ENCODE results near the gene BSDC1. TPM values are rescaled to one million over a fixed set of nuclear protein-coding genes. Genes with fewer than 3 reads are reported as not detected.

The BSDC1 gene
- total and polyA plus RNA-seq, 11 donors = 25.1 to 53.2 (median 44.5) TPM

- peaks cover 5 to 55% (median 22%) of the 10 kb centered on the region in 12 donors for H3K4me1 ChIP-seq
- intact Hi-C loops (cut with DNase I) = loop anchor here in 2 of 10 donors (2.0 to 10.0 kb wide), 2 partner anchors 14 to 112 kb away; partner anchors contain the start of genes EIF3I (in 1 of the 2) and TMEM234 (in 1 of the 2)
- no peaks in the 10 kb centered on the region for H3K9me3 ChIP-seq
- H3K27me3 ChIP-seq = peaks cover 0 to 5% (median 0%) of the 10 kb centered on the region in 9 donors
- H3K36me3 ChIP-seq = peaks cover 0 to 29% (median 20%) of the 10 kb centered on the region in 9 donors
- H3K4me3 ChIP-seq = peak overlapping the region; percentile 62 to 93 (median 72)
- ATAC-seq (peak in 3 of 4 donors; percentile 11 to 16 (median 15)), DNase-seq (peak in 1 of 5 donors; percentile 54)
- TF ChIP-seq POLR2A (IDR thresholded peaks at IDR 0.05) = no peak
- TF ChIP-seq, protein P1, sequence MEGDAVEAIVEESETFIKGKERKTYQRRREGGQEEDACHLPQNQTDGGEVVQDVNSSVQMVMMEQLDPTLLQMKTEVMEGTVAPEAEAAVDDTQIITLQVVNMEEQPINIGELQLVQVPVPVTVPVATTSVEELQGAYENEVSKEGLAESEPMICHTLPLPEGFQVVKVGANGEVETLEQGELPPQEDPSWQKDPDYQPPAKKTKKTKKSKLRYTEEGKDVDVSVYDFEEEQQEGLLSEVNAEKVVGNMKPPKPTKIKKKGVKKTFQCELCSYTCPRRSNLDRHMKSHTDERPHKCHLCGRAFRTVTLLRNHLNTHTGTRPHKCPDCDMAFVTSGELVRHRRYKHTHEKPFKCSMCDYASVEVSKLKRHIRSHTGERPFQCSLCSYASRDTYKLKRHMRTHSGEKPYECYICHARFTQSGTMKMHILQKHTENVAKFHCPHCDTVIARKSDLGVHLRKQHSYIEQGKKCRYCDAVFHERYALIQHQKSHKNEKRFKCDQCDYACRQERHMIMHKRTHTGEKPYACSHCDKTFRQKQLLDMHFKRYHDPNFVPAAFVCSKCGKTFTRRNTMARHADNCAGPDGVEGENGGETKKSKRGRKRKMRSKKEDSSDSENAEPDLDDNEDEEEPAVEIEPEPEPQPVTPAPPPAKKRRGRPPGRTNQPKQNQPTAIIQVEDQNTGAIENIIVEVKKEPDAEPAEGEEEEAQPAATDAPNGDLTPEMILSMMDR (IDR thresholded peaks at IDR 0.05) = no peak
- 22 to 40% (median 33%) methylated on average over 3 to 15 of the region's 15 CpGs for WGBS, 4 donors
- peak overlapping the region in 11 of 12 donors; percentile 41 to 91 (median 73) for H3K27ac ChIP-seq
Observed at GRCh38 chr1:32336591-32336932, 57.7 kb downstream of the BSDC1 start.

DNA sequence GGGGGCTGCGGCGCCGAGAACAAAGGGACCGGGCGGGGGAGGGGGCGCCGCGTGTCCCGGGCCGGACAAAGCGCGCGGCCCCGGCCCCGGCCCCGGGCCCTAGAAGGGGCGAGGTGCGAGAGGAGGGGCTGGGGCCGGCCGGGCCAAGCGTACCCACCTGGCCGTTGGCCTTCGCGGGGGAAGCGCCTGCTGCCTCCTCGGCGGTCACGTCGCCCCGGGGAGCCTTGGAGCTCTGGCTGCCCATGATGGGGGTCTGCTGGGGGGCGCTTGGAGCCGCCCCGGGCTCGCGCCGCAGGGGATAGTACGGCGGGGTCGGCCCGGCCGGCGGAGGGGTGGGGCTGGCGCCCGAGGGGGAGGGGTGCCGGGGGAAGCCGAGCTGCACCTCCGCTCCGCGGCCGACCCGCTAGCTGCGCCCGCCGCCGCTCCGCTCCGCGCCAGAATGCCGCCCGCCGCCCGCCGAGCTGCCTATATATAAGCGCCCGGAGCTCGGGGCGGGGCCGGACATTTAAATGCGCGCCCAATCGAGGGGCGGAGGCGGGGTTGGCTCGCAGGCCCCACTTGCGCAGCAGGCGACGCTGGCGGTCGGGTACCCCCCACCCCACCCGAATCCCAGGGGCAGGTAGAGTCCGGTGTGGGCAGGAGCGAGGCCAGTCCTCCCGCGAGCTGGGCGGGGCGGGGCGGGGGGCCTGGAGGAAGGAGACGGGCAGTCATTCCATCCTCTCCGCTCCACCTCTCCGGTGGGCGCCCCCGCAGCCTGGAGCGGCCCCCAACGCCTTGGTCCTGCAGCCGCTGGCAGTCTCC is 58.3 kb downstream of the BSDC1 start, which contains the start of gene MARCKSL1:
TSS of gene MARCKSL1 (minus strand) at position 444 of the 801 bp plus-strand sequence. CDS start at position 244, 200 bp downstream.
- DNase-seq = peak; percentile 85 to 92 (median 88)
- Histone ChIP-seq H3K27me3 (peaks cover 0 to 5% (median 0%) of the 10 kb centered on the region in 9 donors), H3K27ac (peak within 1 kb of the TSS; percentile 43 to 91 (median 73)), H3K9me3 (no peaks in the 10 kb centered on the region), H3K36me3 (peaks cover 0 to 35% (median 26%) of the 10 kb centered on the region in 9 donors), H3K4me1 (peaks cover 5 to 55% (median 22%) of the 10 kb centered on the region in 12 donors), H3K4me3 (peak within 1 kb of the TSS; percentile 62 to 93 (median 72))
- peak; percentile 9 to 76 (median 71) for ATAC-seq
- intact Hi-C loops (cut with DNase I) = loop anchor here in 2 of 10 donors (2.0 to 10.0 kb wide), 2 partner anchors 15 to 111 kb away; partner anchors contain the start of genes EIF3I (in 1 of the 2) and TMEM234 (in 1 of the 2)
- 0 to 1% (median 1%) methylated on average over 6 to 95 of the region's 95 CpGs for WGBS, 4 donors
- TF ChIP-seq, protein P1 (IDR thresholded peaks at IDR 0.05) = peak in 1 of 12 donors; percentile 6
- peak in 1 of 2 donors; percentile 90 for TF ChIP-seq POLR2A (IDR thresholded peaks at IDR 0.05)

- ATAC-seq (peak in 1 of 4 donors; percentile 1), DNase-seq (no peak)
- intact Hi-C loops (cut with DNase I) = loop anchor here in 1 of 10 donors (10.0 kb wide), 1 partner anchor 111 kb away; the partner anchor contains the start of genes EIF3I and TMEM234
- H3K27me3 ChIP-seq = peaks cover 0 to 5% (median 0%) of the 10 kb centered on the region in 9 donors
- peaks cover 5 to 55% (median 22%) of the 10 kb centered on the region in 12 donors for H3K4me1 ChIP-seq
- TF ChIP-seq, protein P1 (IDR thresholded peaks at IDR 0.05) = no peak
- no peak for TF ChIP-seq POLR2A (IDR thresholded peaks at IDR 0.05)
- peak overlapping the region; percentile 62 to 93 (median 72) for H3K4me3 ChIP-seq
- no peaks in the 10 kb centered on the region for H3K9me3 ChIP-seq
- peak overlapping the region; percentile 42 to 91 (median 73) for H3K27ac ChIP-seq
- 0 to 1% (median 0%) methylated on average over 1 to 34 of the region's 34 CpGs for WGBS, 4 donors
- H3K36me3 ChIP-seq = peaks cover 0 to 40% (median 31%) of the 10 kb centered on the region in 9 donors
Observed at GRCh38 chr1:32335535-32335789, 58.8 kb downstream of the BSDC1 start.

All from heart left ventricle (tissue), 16 donors.